ENCODE results near the gene RLN1.
A peak's percentile ranks its signal among the peaks of the same experiment; 100 is the strongest.

The RLN1 gene

GRCh38 chr9:5292141-5292540 lies 47.5 kb downstream of the RLN1 start:
- no peak overlapping the region for H3K4me3 ChIP-seq (replicated peaks in 1 of 2; ENCODE audit: low read depth in 2 of 2, low read length in 2 of 2)
- TF ChIP-seq CTCF (IDR thresholded peaks at IDR 0.05; ENCODE audit: low read depth, low read length) = no peak
- no peak for DNase-seq (ENCODE audit: low read depth in 2 of 2)

- TF ChIP-seq CTCF (IDR thresholded peaks at IDR 0.05; ENCODE audit: low read depth, low read length) = no peak
- peak in 1 of 2 donors; percentile 7 for DNase-seq (ENCODE audit: low read depth in 2 of 2)
- H3K4me3 ChIP-seq (replicated peaks in 1 of 2; ENCODE audit: low read depth in 2 of 2, low read length in 2 of 2) = no peak overlapping the region
Observed at GRCh38 chr9:5288591-5288990, 51.1 kb downstream of the RLN1 start.

- DNase-seq (ENCODE audit: low read depth in 2 of 2) = no peak
- TF ChIP-seq CTCF (IDR thresholded peaks at IDR 0.05; ENCODE audit: low read depth, low read length) = no peak
- H3K4me3 ChIP-seq (replicated peaks in 1 of 2; ENCODE audit: low read depth in 2 of 2, low read length in 2 of 2) = no peak overlapping the region
Observed at GRCh38 chr9:5286262-5286661, 53.4 kb downstream of the RLN1 start.
